Activated CD4-positive, alpha-beta memory T cell treated with anti-CD3 and anti-CD28 coated beads for 36 hours (primary cell): Measurements from ENCODE around the gene TCHHL1. TPM values are rescaled to one million over a fixed set of nuclear protein-coding genes. Genes with fewer than 3 reads are reported as not detected.
"Not testable (repeated sequence)": the region's sequence is repeated elsewhere in the genome, so short reads cannot be mapped to it uniquely, and the experiment has no call there.

Source experiments
- CTCF ChIA-PET: fragments of 350-600 bp; sonication (Branson Sonifier 250); formaldehyde crosslinking; loops from one replicate; lab custom pipeline; 2021; ENCODE audit warnings: antibody characterized with exemption, inconsistent platforms; lab: Charles Lee
- POLR2A ChIA-PET: fragments of 350-600 bp; sonication (Branson Sonifier 250); formaldehyde crosslinking; loops from one replicate; lab custom pipeline; 2021; ENCODE audit warnings: antibody characterized with exemption; lab: Charles Lee
- DNase-seq: peaks from one replicate; pipeline ENCODE4 v3.0.0-alpha.2; 2020
- H3K27ac Mint-ChIP-seq: one replicate; pipeline ENCODE4 v1.8.0; 2021; ENCODE audit warnings: mixed read lengths
- H3K27me3 Mint-ChIP-seq: one replicate; pipeline ENCODE4 v1.8.0; 2021; ENCODE audit warnings: mixed read lengths
- H3K36me3 Mint-ChIP-seq: one replicate; pipeline ENCODE4 v1.8.0; 2021; ENCODE audit warnings: mixed read lengths
- H3K4me1 Mint-ChIP-seq: one replicate; pipeline ENCODE4 v1.8.0; 2021; ENCODE audit warnings: low read depth, mixed read lengths
- H3K4me3 Mint-ChIP-seq: one replicate; pipeline ENCODE4 v1.8.0; 2021; ENCODE audit warnings: mild to moderate bottlenecking, mixed read lengths
- H3K9me3 Mint-ChIP-seq: one replicate; pipeline ENCODE4 v1.8.0; 2021; ENCODE audit warnings: mixed read lengths
- intact Hi-C: fragments of 100-400 bp; cut with micrococcal nuclease; formaldehyde crosslinking; loops from one replicate; pipeline ENCODE4 v1.15.1; 2023
- total RNA-seq, 2 experiments: library from RNA; stranded (reverse); gene quantifications; one replicate each; pipeline ENCODE4 v1.2.3, GENCODE V29; 2021

The TCHHL1 gene
- total RNA-seq, 2 experiments from 2014 or later, result not detected

DNA sequence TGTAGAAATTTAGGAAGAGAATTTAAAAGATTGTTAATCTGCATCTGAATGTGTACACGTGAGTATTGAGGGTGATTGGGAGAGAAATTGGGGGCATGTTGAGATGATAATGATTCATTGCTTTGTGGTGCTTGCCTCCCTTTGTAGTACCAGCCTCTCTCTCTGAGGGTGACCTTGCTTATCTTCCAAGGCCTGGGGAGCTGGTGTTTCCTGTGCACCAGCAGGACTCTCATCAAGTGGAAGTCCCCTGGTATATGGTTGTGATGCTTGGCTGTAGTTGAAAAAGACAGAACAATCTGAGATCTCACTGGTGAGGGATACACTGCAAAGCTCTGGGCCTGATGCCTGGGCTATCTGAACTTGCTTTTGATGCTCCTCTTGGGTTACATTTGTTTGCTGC is 4.0 kb downstream of the TCHHL1 start:
- H3K4me1 Mint-ChIP-seq, result no peaks in the 10 kb centered on the region

DNA sequence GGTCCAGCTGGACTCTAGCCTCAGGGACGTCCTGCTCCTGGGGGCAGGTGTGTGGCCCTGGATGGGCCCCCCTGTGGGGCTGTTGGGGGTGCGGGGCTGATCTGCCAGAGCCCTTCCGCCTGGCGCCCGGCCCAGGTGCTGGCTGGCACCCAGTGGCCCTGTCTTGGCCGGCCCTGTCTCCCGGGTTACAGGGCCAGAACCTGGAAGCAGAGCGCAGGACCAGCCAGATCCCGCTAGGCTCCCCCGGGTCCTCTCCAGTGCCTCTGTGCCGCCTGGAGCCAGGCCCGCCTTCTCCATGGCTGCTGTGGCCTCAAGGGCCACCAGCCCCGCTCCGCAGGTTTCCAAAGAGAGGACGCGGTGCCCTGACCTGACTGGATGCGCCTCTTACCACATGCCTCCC is 7.8 kb downstream of the TCHHL1 start:
- H3K9me3 Mint-ChIP-seq, H3K4me3 Mint-ChIP-seq, H3K36me3 Mint-ChIP-seq, H3K4me1 Mint-ChIP-seq, POLR2A ChIA-PET, DNase-seq, intact Hi-C loops, CTCF ChIA-PET, H3K27ac Mint-ChIP-seq: not testable (repeated sequence)
- peaks cover 11% of the 10 kb centered on the region for H3K27me3 Mint-ChIP-seq

More for the DNA sequence above, 4.0 kb downstream of the TCHHL1 start:
- H3K27ac Mint-ChIP-seq, result no peak overlapping the region
- no peak for DNase-seq
- ChIA-PET POLR2A (no interaction called here), CTCF (interaction anchor here (0.8 kb wide), 1 partner anchor 32 kb away, joined by 4 read pairs; no protein-coding TSS in a partner anchor)
- H3K9me3 Mint-ChIP-seq, result no peaks in the 10 kb centered on the region
- peaks cover 7% of the 10 kb centered on the region for H3K27me3 Mint-ChIP-seq
- intact Hi-C loops, result no loop called here
- H3K4me3 Mint-ChIP-seq, result no peak overlapping the region
- H3K36me3 Mint-ChIP-seq, result no peaks in the 10 kb centered on the region

DNA sequence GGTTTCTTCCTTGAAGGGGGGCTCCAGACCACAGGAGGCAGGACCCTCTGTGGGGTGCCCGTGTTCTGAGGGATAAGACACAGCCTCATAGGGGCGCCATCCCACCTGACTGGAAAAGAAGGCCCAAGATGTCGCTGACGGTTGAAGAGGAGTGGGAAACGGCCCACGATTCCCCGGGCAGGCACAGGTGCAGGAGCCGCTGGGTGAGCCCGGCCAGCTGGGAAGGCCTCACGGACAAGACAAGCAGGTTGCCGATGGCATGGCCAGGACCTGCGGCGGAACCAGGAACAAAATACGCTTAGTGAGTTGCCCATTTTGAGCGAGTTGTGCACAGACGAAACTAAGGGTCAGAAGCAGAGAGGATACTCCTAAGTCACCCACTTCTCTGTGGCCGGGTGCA is 8.4 kb downstream of the TCHHL1 start:
- H3K27ac Mint-ChIP-seq, H3K4me1 Mint-ChIP-seq, H3K36me3 Mint-ChIP-seq, DNase-seq, POLR2A ChIA-PET, H3K4me3 Mint-ChIP-seq, CTCF ChIA-PET, H3K9me3 Mint-ChIP-seq, intact Hi-C loops: not testable (repeated sequence)
- peaks cover 11% of the 10 kb centered on the region for H3K27me3 Mint-ChIP-seq

DNA sequence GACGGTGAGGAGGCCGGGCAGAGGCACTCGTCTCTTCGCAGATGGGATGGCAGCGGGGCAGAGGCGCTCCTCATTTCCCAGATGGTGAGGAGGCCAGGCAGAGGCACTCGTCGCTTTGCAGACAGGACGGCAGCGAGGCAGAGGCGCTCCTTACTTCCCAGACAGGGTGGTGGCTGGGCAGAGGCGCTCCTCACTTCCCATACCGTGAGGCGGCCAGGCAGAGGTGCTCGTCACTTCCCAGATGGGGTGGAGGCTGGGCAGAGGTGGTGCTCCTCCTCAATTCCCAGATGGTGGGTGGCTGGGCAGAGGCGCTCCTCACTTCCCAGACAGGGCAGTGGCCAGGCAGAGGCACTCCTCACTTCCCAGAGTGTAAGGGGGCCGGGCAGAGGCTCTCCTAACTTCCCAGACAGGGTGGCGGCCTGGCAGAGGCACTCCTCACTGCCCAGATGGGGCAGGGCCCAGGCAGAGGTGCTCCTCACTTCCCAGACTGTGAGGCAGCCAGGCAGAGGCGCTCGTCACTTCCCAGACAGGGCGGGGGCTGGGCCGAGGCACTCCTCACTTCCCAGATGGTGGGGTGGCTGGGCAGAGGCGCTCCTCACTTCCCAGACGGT is 9.9 kb downstream of the TCHHL1 start:
- H3K27me3 Mint-ChIP-seq, result peaks cover 13% of the 10 kb centered on the region
- no peak overlapping the region for H3K4me3 Mint-ChIP-seq
- POLR2A ChIA-PET, result no interaction called here
- no peaks in the 10 kb centered on the region for H3K36me3 Mint-ChIP-seq
- no peak overlapping the region for H3K27ac Mint-ChIP-seq
- DNase-seq, result no peak
- no peaks in the 10 kb centered on the region for H3K4me1 Mint-ChIP-seq
- intact Hi-C loops, result no loop called here
- H3K9me3 Mint-ChIP-seq, result no peaks in the 10 kb centered on the region
- CTCF ChIA-PET, result no interaction called here

DNA sequence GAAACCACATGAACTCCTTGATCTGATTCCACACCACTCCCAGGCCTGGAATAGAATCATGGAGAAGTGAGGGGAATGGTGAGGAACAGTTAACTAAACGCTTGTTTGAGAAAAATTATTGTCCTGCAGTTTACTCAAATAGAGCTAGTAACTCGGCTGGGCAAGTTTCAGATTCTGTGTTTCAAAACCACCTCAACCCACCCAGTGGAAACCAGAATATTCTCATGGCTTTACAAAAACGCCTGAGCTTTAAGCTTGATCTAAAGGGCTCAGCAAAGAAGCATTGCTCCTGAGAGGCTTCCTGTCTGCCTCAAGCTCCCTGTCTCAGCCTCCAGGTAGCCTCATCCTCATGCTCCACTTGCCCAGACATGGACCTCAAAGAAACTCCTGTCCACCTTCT is 16.6 kb downstream of the TCHHL1 start:
- Mint-ChIP-seq H3K4me1 (no peaks in the 10 kb centered on the region), H3K4me3 (no peak overlapping the region), H3K36me3 (no peaks in the 10 kb centered on the region), H3K9me3 (no peaks in the 10 kb centered on the region), H3K27me3 (peaks cover 25% of the 10 kb centered on the region), H3K27ac (no peak overlapping the region)
- intact Hi-C loops, result no loop called here
- no peak for DNase-seq
- POLR2A ChIA-PET, result interaction anchor here (0.7 kb wide), 1 partner anchor 148 kb away, joined by 3 read pairs; no protein-coding TSS in a partner anchor
- CTCF ChIA-PET, result interaction anchor here (1.3 to 1.5 kb wide), 2 partner anchors 113 to 117 kb away, joined by 3 read pairs; no protein-coding TSS in a partner anchor

DNA sequence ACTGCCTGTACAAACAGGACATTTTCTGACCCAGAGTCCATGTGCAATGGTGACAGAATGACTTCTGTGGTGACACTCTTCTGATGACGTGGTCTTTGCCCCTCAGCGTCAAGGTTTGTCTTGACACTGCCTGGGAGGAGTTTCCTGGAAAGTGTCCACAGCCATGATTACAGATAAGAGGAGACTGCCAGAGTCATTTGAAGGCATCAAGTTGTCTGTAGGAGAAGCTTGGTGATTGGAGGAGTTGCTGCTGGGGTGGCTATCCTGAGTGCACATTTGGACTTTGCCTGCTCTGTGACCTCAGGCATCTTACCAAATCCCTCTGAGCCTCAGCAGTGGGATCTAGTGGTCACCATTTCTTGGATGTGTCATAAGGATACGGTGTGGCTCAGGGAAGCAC is 17.7 kb downstream of the TCHHL1 start:
- no peaks in the 10 kb centered on the region for H3K9me3 Mint-ChIP-seq
- H3K27me3 Mint-ChIP-seq, result peaks cover 28% of the 10 kb centered on the region
- H3K36me3 Mint-ChIP-seq, result no peaks in the 10 kb centered on the region
- ChIA-PET CTCF (interaction anchor here (1.5 kb wide), 1 partner anchor 115 kb away, joined by 3 read pairs; no protein-coding TSS in a partner anchor), POLR2A (no interaction called here)
- H3K4me1 Mint-ChIP-seq, result no peaks in the 10 kb centered on the region
- DNase-seq, result no peak
- H3K4me3 Mint-ChIP-seq, result no peak overlapping the region
- intact Hi-C loops, result no loop called here
- H3K27ac Mint-ChIP-seq, result no peak overlapping the region

DNA sequence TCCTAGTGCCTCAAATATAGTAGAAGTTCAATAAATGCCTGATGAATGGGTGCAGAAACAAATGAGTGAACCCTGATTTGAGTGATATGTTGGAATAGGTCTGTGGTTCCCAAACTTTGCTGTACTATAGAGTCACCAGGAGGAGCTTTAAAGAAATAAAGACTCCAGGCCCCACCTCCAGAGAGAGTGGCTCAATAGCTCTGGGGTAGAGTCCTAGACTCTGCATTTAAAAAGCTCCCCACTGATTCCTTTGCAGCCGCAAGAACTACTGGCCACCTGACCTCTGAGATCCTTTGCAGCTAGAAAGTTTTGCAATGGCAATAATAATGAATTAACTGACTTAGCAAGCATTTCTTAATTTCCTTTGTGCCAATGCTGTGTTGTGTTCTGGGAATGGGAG is 20.9 kb downstream of the TCHHL1 start:
- H3K27me3 Mint-ChIP-seq, result peaks cover 31% of the 10 kb centered on the region
- H3K4me3 Mint-ChIP-seq, result no peak overlapping the region
- no peaks in the 10 kb centered on the region for H3K4me1 Mint-ChIP-seq
- POLR2A ChIA-PET, result no interaction called here
- H3K27ac Mint-ChIP-seq, result no peak overlapping the region
- H3K9me3 Mint-ChIP-seq, result no peaks in the 10 kb centered on the region
- no peak for DNase-seq
- CTCF ChIA-PET, result interaction anchor here (2.0 kb wide), 1 partner anchor 15 kb away, joined by 7 read pairs; no protein-coding TSS in a partner anchor
- no peaks in the 10 kb centered on the region for H3K36me3 Mint-ChIP-seq
- intact Hi-C loops, result no loop called here

DNA sequence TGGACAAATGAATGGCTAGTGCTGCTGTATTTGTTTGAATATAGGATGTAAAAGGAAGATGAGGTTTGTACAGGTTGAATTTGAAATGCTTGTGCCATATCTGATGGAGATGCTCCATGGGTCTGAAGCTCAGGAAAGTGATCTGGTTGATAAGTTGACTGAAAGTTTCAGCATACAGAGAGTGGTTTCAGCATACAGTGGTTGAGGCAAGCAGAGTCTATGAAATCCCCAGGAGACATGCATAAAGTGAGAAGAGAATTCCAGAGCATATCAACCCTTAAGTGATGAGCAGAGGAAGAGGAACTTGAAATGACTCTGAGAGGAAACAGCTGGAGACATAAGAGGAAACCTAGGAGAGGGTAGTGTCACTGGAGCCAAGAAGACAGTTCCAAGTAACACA is 21.7 kb downstream of the TCHHL1 start:
- no peak overlapping the region for H3K27ac Mint-ChIP-seq
- peaks cover 28% of the 10 kb centered on the region for H3K27me3 Mint-ChIP-seq
- ChIA-PET POLR2A (no interaction called here), CTCF (no interaction called here)
- no peaks in the 10 kb centered on the region for H3K9me3 Mint-ChIP-seq
- no peaks in the 10 kb centered on the region for H3K36me3 Mint-ChIP-seq
- no peak for DNase-seq
- intact Hi-C loops, result no loop called here
- H3K4me1 Mint-ChIP-seq, result no peaks in the 10 kb centered on the region
- no peak overlapping the region for H3K4me3 Mint-ChIP-seq

DNA sequence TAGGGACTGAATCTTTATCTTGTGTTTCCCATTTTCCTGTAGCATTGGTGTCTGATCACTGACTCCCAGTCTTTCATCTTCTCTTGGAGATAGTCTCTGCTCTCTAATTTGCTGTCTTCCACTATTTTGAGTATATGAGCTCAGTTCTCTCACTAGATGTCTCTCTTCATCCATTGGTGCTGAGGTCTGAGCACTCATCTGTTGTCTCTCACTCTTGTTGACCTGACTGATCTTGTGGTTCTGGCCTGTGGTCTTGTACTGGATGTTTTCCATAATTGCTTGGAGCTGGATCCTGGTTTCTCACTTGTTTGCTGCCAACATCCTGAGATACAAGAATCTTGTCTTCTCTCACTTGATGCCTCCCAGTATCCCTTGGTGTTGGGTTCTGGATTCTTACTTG is 26.9 kb downstream of the TCHHL1 start:
- Mint-ChIP-seq H3K4me3 (no peak overlapping the region), H3K9me3 (no peaks in the 10 kb centered on the region), H3K27me3 (peaks cover 15% of the 10 kb centered on the region), H3K4me1 (no peaks in the 10 kb centered on the region), H3K27ac (no peak overlapping the region), H3K36me3 (no peaks in the 10 kb centered on the region)
- intact Hi-C loops, result no loop called here
- DNase-seq, result no peak
- POLR2A ChIA-PET, result no interaction called here
- CTCF ChIA-PET, result interaction anchor here (1.0 to 19.0 kb wide), 2 partner anchors 9 to 121 kb away, joined by 3 to 442 read pairs; no protein-coding TSS in a partner anchor

DNA sequence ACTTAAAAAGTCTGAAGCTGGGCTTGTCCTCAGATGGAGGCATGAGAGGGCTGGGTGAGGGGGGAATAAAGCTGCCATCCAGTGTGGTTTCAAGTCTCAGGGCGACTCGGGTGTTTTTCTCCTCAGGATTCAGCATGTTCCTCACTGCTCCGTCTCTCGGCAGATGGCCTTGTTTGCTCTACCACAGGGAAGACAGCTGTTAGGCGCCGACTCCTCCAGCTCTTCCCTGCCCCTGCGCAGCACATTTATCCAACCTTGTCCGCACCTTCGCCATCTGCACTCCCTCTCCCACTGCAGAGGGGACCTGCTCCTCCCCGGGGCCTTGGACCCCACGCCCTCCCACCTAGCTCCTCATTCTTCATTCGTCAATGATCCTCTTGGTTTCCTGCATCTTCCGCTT is 35.5 kb downstream of the TCHHL1 start:
- Mint-ChIP-seq H3K4me3 (no peak overlapping the region), H3K36me3 (no peaks in the 10 kb centered on the region), H3K9me3 (no peaks in the 10 kb centered on the region), H3K4me1 (peaks cover 8% of the 10 kb centered on the region), H3K27me3 (peaks cover 9% of the 10 kb centered on the region), H3K27ac (no peak overlapping the region)
- POLR2A ChIA-PET, result no interaction called here
- DNase-seq, result no peak
- intact Hi-C loops, result loop anchor here (2.0 to 10.0 kb wide), 3 partner anchors 57 to 389 kb away; no protein-coding TSS in a partner anchor
- CTCF ChIA-PET, result interaction anchor here (0.6 to 19.0 kb wide), 31 partner anchors 8 to 406 kb away, joined by 3 to 442 read pairs (median 4); partner anchors contain the start of gene TCHH

DNA sequence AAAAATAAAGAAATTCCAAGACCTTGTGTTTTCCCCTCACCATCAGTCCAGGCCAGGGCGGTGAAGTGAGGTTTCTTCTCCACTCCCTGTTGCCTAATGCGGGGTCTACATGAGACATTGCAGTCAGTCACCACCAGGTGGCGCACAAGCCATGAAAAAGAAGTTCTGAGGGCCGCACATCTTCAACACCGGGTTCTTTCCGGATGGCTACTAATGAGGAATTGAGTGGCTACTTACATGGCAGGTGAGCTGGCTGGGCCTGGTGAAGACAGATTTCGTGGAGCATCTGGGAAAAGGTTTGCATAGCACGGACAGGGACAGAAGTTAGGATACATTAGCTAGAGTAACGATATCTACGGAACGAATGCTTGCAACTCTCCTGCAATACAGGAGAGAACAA is 36.3 kb downstream of the TCHHL1 start:
- Mint-ChIP-seq H3K27ac (no peak overlapping the region), H3K9me3 (no peaks in the 10 kb centered on the region), H3K4me3 (no peak overlapping the region), H3K27me3 (peaks cover 9% of the 10 kb centered on the region), H3K4me1 (peaks cover 16% of the 10 kb centered on the region), H3K36me3 (no peaks in the 10 kb centered on the region)
- ChIA-PET CTCF (interaction anchor here (0.6 to 19.0 kb wide), 32 partner anchors 9 to 406 kb away, joined by 3 to 442 read pairs (median 4); partner anchors contain the start of gene TCHH), POLR2A (no interaction called here)
- peak; percentile 88 for DNase-seq
- intact Hi-C loops, result loop anchor here (1.0 to 10.0 kb wide), 4 partner anchors 58 to 390 kb away; no protein-coding TSS in a partner anchor

DNA sequence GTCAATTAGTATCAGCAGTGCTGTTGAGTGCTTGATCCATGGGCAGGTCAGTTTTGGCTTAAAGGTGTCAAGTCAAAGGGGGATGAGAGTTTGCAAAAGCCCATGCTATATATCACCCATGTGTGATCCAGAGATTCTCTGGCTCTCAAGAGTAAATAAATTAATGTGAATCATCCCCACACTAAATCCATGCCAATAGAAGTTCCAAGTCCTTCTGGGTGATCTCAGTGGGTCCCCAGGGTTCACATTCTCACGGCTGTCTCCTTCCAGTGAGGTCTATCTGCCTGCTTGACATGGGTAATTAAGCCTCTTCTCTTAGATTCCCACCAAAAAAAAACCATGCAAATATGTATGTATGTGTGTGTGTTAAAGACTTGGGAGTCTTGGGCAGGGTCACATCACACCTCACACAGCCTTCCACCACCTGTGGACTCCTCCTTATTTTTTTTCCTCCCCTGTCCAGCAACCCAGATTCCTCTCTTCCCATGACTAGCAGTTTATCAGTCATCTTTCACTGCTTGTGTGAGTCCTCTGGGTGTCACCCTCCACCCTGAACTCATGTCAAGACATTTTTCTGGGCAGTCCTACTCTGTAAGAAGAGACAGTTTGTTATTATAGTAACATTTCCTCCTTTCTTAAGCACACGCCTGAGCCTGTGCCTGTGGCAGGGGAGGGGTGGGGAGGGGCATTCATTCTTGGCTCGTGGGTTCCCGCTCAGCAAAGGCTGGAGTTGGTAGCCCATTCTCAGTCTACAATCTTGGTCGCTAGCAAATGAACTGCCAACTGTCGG is 37.8 kb downstream of the TCHHL1 start:
- Mint-ChIP-seq H3K4me3 (no peak overlapping the region), H3K9me3 (no peaks in the 10 kb centered on the region), H3K27me3 (peaks cover 9% of the 10 kb centered on the region), H3K27ac (no peak overlapping the region), H3K4me1 (peaks cover 24% of the 10 kb centered on the region), H3K36me3 (no peaks in the 10 kb centered on the region)
- intact Hi-C loops, result loop anchor here (5.0 to 10.0 kb wide), 2 partner anchors 294 to 391 kb away; no protein-coding TSS in a partner anchor
- no peak for DNase-seq
- ChIA-PET POLR2A (no interaction called here), CTCF (interaction anchor here (0.6 to 19.0 kb wide), 5 partner anchors 10 to 408 kb away, joined by 3 to 442 read pairs (median 41); no protein-coding TSS in a partner anchor)
